Pons (tissue), 1 donor: ENCODE measurements around the gene RPS15.

Experiments used
- DNase-seq: peaks from one replicate; pipeline ENCODE4 v3.0.0-alpha.2; 2016; ENCODE audit warnings: low spot score

The RPS15 gene

GRCh38 chr19:1420590-1420989 lies 17.6 kb upstream of the RPS15 start:
- DNase-seq: no peak

GRCh38 chr19:1421218-1421957 lies 16.8 kb upstream of the RPS15 start:
- no peak for DNase-seq

GRCh38 chr19:1421958-1422305 lies 16.3 kb upstream of the RPS15 start:
- DNase-seq: no peak

- DNase-seq: no peak
Measured at GRCh38 chr19:1422360-1422759, 15.8 kb upstream of the RPS15 start.

- no peak for DNase-seq
Measured at GRCh38 chr19:1422943-1423342, 15.3 kb upstream of the RPS15 start.

GRCh38 chr19:1423436-1424191 lies 14.6 kb upstream of the RPS15 start:
- DNase-seq: no peak

- DNase-seq: no peak
Measured at GRCh38 chr19:1424192-1424955, 13.8 kb upstream of the RPS15 start.

- DNase-seq: no peak
Measured at GRCh38 chr19:1425102-1425837, 12.9 kb upstream of the RPS15 start.

- DNase-seq: no peak
Measured at GRCh38 chr19:1425902-1426301, 12.3 kb upstream of the RPS15 start.

- DNase-seq: no peak
Measured at GRCh38 chr19:1426736-1427135, 11.5 kb upstream of the RPS15 start.

- no peak for DNase-seq
Measured at GRCh38 chr19:1427221-1427920, 10.8 kb upstream of the RPS15 start.

- no peak for DNase-seq
Measured at GRCh38 chr19:1428738-1429391, 9.3 kb upstream of the RPS15 start.

- DNase-seq: no peak
Measured at GRCh38 chr19:1429750-1430149, 8.4 kb upstream of the RPS15 start.

- DNase-seq: no peak
Measured at GRCh38 chr19:1430246-1430645, 8.0 kb upstream of the RPS15 start.

GRCh38 chr19:1431759-1432506 lies 6.3 kb upstream of the RPS15 start:
- no peak for DNase-seq

GRCh38 chr19:1432507-1432887 lies 5.7 kb upstream of the RPS15 start:
- DNase-seq: no peak

GRCh38 chr19:1433119-1434039 lies 4.8 kb upstream of the RPS15 start:
- DNase-seq: no peak

GRCh38 chr19:1434040-1434366 lies 4.2 kb upstream of the RPS15 start:
- DNase-seq: no peak

GRCh38 chr19:1434577-1435060 lies 3.6 kb upstream of the RPS15 start:
- no peak for DNase-seq
